Measurements from ENCODE around the gene JCAD.

The JCAD gene

DNA sequence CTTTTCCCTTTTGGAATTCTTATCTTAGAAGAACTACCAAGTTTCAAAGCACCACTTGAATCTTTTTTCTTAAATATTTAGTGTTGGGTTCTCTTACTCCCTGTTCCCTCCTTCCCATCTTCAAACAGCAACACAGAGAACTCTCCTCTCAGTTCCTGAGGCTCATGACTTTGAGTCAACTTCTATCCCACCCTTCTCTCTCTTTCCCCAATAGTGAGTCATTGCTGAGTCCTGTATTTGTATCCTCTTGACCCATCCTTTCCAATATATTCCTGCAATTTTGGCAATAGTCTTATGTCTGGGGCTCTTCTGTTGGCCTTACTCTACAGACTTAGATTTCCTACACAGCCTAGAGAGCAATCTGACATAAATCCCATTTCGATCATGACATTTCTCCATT, 20.8 kb upstream of the JCAD start:
- no peak for DNase-seq
- ATAC-seq: no peak
- Mint-ChIP-seq H3K27ac (no peak overlapping the region), H3K4me1 (no peaks in the 10 kb centered on the region), H3K9me3 (no peaks in the 10 kb centered on the region), H3K4me3 (no peak overlapping the region), H3K27me3 (peaks cover 42% of the 10 kb centered on the region)

DNA sequence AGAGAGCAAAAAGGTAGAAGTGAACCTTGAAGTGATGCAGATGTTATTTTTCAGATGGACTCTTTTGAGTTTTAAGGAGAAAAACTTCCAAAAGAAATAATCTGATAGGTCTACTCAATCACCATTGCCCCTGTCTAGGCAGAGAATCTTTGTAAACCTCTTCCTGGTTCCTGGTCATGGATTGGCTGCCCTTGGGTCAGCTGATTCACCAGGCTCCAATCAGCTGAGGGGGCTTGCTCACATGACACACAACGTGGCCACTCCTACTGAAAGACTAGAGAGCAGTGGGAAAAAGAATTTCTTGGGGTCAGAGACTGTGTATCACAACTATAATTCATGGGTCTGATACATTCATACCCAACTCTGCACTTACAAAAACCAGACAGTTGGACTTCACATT, 20.0 kb upstream of the JCAD start:
- Mint-ChIP-seq H3K4me3 (no peak overlapping the region), H3K27me3 (peaks cover 40% of the 10 kb centered on the region), H3K9me3 (no peaks in the 10 kb centered on the region), H3K4me1 (no peaks in the 10 kb centered on the region), H3K27ac (no peak overlapping the region)
- ATAC-seq: no peak
- DNase-seq: no peak

DNA sequence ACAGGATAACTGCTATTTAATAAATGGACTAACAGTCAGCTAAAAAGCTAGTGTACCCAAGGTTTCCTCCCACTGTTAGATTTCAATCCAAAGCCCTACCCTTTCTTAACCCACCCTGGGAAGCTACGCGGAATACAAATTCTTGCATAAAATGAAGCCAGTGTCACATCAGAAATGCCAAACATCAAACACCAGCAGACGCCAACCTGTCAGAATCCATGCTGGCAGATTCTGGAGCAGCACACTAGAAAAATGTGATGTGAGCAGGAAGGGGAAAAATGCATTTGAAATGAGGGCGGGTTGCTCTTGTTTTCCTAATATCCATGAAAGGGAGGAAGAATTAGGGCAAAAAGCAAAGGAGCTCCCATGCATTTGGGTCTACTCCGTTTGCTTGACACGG, 16.1 kb upstream of the JCAD start:
- Mint-ChIP-seq H3K9me3 (no peaks in the 10 kb centered on the region), H3K4me3 (no peak overlapping the region), H3K27ac (no peak overlapping the region), H3K4me1 (no peaks in the 10 kb centered on the region), H3K27me3 (peaks cover 27% of the 10 kb centered on the region)
- no peak for DNase-seq
- no peak for ATAC-seq

DNA sequence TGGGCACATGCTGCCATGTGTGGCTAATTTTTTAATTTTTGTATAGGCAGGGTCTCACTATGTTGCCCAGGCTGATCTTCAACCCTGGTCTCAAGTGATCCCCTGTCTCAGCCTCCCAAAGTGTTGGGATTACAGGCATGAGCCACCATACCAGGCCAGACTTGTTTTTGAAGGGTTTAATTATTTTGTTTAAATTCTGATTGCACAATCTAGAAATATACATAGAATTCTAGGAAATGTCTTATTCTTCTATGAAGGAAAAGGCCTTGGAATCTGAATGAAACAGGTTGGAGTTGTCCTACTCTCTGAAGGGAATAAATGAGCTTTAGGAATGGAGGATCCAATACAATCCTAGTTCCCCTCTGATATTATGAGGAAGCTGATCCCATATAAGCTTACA, 15.5 kb upstream of the JCAD start:
- no peaks in the 10 kb centered on the region for H3K4me1 Mint-ChIP-seq
- no peak overlapping the region for H3K4me3 Mint-ChIP-seq
- no peak for DNase-seq
- no peaks in the 10 kb centered on the region for H3K9me3 Mint-ChIP-seq
- no peak overlapping the region for H3K27ac Mint-ChIP-seq
- peaks cover 23% of the 10 kb centered on the region for H3K27me3 Mint-ChIP-seq
- ATAC-seq: no peak

DNA sequence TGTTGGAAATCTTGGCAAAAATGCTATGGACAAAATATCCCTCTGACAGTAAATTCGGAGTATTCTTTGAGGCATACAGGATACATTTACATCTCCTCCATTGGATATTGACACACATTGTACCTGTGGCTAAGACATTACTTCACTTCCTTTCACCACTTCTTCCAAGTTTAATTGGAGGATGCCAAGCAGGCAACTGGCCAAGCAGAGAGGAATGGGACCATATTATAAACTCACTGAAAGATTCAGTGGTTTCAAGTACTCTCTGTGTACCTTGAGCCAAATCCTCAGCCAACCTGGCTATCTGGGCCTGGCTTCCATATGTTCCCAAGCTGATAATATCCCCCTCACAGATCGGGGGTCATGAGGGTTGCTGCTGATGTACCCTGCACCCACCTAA, 14.7 kb upstream of the JCAD start:
- Mint-ChIP-seq H3K4me3 (no peak overlapping the region), H3K9me3 (no peaks in the 10 kb centered on the region), H3K27me3 (peaks cover 23% of the 10 kb centered on the region), H3K27ac (no peak overlapping the region), H3K4me1 (no peaks in the 10 kb centered on the region)
- no peak for DNase-seq
- no peak for ATAC-seq

DNA sequence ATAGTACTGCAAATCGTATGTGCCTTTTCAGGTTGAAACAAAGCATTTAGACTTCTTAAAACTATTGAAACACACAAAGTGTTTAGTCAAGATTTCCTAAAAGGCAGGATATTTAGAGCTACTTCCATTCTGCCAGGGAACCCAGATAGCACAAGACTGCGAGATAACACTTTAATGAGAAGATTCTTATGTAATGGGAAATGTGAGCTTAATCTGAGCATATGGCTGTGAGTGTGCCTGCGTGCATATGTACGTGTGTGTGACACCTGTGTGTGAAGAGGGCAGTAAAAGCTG, 14.3 kb upstream of the JCAD start:
- no peaks in the 10 kb centered on the region for H3K4me1 Mint-ChIP-seq
- peaks cover 23% of the 10 kb centered on the region for H3K27me3 Mint-ChIP-seq
- no peak overlapping the region for H3K27ac Mint-ChIP-seq
- DNase-seq (no peak), ATAC-seq (no peak)
- H3K4me3 Mint-ChIP-seq: no peak overlapping the region
- no peaks in the 10 kb centered on the region for H3K9me3 Mint-ChIP-seq

DNA sequence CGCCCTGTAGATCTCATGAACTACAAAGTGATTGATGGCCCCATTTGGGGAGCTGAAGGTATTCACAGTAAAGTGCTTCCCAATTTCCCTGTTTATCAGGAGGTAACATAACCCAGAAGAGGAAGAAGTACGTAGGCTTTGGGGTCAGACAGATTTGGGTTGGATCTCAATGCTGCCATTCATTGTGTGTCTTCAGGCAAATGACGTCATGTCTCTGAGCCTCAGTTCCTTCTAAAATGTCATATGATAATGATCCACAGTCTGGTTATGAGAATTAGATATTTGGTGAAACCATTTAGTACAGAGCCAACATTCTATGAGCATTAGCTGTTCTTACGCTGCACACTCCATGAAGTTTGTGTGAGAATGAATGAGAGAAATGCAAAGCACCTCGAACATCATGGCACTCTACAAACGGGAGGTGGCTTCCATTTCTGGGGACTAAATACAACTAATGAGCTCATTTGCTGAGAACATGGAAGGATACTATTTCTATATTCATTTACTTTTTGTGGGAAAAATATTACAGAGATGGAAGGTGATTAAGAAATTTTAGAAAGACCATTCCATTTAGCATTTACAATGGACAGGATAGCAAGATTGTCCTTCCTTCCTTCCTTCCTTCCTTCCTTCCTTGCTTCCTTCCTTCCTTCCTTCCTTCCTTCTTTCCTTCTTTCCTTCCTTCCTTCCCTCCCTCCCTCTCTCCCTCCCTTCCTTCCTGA, 13.8 kb upstream of the JCAD start:
- Mint-ChIP-seq H3K27me3 (peaks cover 18% of the 10 kb centered on the region), H3K4me1 (no peaks in the 10 kb centered on the region), H3K27ac (no peak overlapping the region), H3K9me3 (no peaks in the 10 kb centered on the region), H3K4me3 (no peak overlapping the region)
- ATAC-seq (no peak), DNase-seq (no peak)

DNA sequence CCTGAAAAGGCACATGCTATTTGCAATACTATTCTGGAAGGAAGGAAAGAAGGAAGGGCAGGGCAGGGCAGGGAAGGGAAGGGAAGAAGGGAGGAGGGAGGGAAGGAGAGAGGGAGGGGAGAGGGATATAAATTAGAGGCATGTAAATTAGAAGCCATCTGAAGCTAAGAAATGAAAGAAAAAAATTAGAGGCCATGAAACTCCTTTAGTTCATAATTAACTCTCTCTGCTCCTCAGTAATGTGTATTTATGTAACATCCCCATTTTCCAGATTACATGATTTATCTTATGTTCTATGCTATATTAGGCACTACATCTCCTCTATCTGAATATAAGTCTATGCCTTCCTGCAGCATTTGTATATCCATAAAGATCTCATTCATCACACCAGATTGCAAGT, 12.7 kb upstream of the JCAD start:
- no peak overlapping the region for H3K4me3 Mint-ChIP-seq
- no peak overlapping the region for H3K27ac Mint-ChIP-seq
- ATAC-seq (no peak), DNase-seq (no peak)
- H3K27me3 Mint-ChIP-seq: peaks cover 7% of the 10 kb centered on the region
- no peaks in the 10 kb centered on the region for H3K4me1 Mint-ChIP-seq
- no peaks in the 10 kb centered on the region for H3K9me3 Mint-ChIP-seq

DNA sequence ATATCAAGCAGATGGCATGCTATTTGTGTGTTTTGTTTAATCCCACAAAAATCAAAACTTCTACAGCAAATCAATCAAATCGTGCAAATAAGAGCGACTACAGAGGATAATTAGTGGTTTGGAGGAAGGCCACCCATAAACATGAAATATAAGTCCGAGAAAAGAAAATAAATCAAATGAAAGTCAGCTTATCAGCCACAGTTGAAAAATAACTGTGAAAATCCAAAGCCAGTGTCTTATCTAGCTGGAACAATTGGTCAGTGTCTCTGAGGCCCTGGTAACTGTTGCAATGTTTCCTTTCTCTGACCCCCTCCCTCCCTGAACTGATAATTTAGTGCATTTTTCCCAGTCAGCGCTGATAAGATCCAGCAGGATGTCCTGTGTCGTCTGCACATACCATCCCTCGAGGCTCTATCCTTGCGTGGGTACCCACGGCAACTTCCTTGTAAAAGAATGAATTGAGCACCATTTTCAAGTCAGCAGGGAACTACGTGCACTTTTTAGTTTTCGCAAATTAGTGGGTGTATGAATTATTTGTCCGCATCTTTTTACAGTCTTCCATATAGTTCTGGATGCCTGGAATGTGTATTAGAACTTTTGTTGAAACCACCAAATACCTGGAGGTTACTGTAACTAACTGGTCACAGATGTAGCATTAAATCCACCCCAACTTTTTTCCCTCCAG, 10.8 kb upstream of the JCAD start:
- ATAC-seq (no peak), DNase-seq (no peak)
- Mint-ChIP-seq H3K27me3 (peaks cover 21% of the 10 kb centered on the region), H3K9me3 (no peaks in the 10 kb centered on the region), H3K27ac (peak overlapping the region in 1 of 2 donors; percentile 33), H3K4me1 (no peaks in the 10 kb centered on the region), H3K4me3 (no peak overlapping the region)

DNA sequence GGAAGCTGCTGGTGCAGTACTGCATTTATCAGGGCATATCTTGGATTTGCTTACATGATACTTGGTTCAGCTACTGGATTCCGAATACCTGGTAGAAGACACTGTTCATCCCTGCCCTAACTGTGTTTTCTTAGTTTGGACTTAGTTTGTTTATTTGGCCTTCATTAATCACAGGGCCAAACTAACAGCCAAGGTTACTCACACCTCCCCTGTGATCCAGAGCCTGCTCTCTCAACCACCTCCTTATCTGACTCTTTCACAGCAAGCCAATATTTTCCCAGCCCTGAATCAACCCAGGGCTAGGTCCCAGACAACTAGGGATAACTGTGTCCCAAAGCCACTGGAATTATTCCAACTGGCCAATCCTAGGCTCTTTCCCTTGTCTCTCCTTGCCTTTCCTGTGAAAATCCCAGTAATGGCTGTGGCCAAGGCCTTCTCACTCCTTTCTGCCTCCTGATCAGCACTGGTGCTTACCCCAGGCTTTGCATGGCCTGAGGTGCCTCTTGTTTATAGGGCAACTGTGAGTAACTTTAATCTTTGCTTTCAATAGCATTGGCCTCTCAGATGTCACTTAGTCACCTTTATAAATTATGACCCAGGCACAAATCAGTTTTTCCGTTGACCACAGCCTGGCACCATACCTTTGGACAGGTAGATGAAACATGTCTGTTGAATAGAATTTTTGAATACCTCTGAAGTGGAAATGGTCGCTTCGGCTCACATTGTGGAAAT, 9.3 kb upstream of the JCAD start:
- DNase-seq: no peak
- Mint-ChIP-seq H3K27me3 (peaks cover 17% of the 10 kb centered on the region), H3K9me3 (no peaks in the 10 kb centered on the region), H3K4me1 (no peaks in the 10 kb centered on the region), H3K4me3 (no peak overlapping the region), H3K27ac (peak overlapping the region; percentile 4 to 39)
- no peak for ATAC-seq

DNA sequence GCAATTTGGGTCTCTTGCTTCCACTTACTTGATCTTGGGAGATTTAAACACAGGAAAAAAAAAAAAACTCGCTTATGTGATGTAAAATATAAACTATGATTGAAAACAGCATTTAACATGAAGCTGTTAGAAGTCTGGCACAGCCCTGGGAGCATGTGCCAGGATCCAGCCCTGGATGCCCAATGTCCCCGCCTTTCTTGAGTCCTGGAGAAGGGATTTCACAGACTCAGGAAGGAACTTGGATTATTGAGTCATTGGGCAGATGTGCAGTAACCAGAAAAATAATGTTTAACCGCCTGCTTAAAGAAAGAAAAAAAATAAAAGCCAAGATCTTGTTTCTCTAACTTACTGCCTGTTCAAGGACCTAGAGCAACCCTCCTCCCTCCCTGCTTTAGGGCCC, 3.7 kb upstream of the JCAD start:
- Mint-ChIP-seq H3K9me3 (no peaks in the 10 kb centered on the region), H3K4me3 (no peak overlapping the region), H3K27ac (no peak overlapping the region), H3K4me1 (peaks cover 8% of the 10 kb centered on the region), H3K27me3 (peaks cover 69% of the 10 kb centered on the region)
- no peak for DNase-seq
- no peak for ATAC-seq

DNA sequence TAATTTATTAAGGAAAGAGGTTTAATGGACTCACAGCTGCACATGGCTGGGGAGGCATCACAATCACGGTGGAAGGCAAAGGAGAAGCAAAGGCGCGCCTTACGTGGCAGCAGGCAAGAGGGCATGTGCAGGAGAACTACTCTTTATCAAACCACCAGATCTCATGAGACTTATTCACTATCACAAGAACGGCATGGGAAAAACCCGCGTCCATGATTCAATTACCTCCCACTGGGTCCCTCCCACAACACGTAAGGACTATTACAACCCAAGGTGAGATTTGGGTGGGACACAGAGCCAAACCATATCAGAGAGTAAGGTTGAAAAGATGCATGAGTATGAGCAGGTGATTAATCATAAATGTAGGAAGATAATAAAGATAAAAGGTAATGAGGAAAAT, 3.2 kb upstream of the JCAD start:
- Mint-ChIP-seq H3K4me1 (peaks cover 8% of the 10 kb centered on the region), H3K27ac (no peak overlapping the region), H3K27me3 (peaks cover 74% of the 10 kb centered on the region), H3K4me3 (no peak overlapping the region), H3K9me3 (no peaks in the 10 kb centered on the region)
- no peak for ATAC-seq
- DNase-seq: no peak

DNA sequence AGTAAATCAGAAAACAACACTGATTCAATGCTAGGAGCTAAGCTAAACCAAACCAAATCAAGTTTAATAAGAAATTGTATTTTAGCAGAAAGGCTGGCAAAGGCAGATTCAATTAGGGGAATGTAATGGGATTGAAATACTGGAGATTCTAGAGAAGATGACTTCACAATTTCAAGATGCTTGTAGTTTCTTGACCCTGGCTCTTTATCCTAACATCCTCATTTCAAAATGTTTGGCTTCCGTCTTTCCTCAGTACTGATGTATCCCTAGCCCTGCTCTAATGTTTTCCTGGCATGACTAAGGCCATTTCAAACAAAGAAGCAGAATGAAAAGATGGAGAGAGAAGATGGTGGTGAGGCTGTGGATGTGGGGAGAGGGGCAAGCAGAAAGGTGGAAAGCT, 2.7 kb upstream of the JCAD start:
- H3K4me1 Mint-ChIP-seq: peaks cover 8% of the 10 kb centered on the region
- peak overlapping the region in 1 of 2 donors; percentile 2 for H3K27ac Mint-ChIP-seq
- peaks cover 79% of the 10 kb centered on the region for H3K27me3 Mint-ChIP-seq
- no peaks in the 10 kb centered on the region for H3K9me3 Mint-ChIP-seq
- ATAC-seq (no peak), DNase-seq (no peak)
- no peak overlapping the region for H3K4me3 Mint-ChIP-seq

DNA sequence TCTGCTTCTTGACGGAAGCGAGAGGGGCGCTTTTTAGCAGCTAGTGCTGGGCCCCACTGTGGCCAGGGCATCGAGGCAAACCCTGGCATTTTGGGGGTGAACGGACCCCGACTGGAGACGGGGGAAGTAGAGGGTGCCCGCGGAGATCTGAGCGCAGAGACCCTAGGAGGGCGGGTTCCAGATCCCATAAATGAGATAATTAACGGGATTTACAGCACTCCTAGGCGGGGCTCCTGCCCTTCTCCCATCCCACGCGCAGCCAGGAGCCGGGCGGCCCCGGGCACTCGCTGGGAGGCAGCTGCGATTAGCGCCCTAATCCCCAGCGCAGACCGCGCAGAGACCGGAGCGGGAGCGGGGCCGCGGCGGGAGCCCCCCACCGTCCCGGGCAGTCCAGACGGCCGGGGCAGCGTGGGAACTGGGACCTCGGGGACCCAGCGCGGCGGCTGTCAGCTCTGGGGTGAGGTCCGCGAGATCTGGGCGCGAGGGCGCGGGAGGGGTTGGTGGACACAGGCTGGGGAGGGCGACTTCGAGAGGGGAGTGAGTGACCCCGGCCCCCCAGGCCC, 735 bp downstream of the JCAD start:
- ATAC-seq (peak; percentile 63), DNase-seq (no peak)
- peaks cover 8% of the 10 kb centered on the region for H3K4me1 Mint-ChIP-seq
- peak overlapping the region; percentile 17 to 61 for H3K4me3 Mint-ChIP-seq
- H3K27ac Mint-ChIP-seq: no peak overlapping the region
- H3K27me3 Mint-ChIP-seq: peaks cover 81% of the 10 kb centered on the region
- H3K9me3 Mint-ChIP-seq: no peaks in the 10 kb centered on the region

DNA sequence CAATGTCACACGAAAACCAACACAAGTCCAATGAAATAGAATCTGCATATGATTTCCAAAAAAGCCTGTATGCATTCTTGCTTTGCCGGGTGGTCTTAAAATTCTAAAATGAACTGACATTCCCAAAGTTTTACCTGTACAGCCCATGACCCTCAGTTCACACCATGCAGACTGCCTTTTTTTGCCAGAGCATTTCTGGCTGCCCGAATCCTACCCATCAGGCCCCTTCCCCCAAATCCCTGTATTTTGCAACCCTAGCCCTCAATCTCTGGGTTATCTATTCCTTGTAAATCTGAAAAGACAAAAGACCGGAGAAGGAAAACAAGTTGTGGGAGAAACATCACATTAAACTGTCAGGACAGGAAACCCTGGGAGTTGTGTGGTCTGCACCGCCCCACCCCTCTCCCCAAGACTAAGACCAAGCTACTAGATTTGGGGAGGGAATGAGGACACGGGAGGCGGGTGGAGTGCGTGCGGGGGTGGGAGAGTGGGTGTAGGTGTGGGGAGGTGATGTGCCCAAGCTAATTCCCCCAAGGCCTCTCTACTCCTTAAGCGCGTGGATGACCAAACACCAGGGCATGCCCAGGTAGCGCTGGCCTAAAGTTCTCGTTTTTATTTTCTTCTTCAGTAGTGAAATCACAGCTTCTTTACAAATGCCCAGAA, 1.4 kb downstream of the JCAD start:
- DNase-seq (no peak), ATAC-seq (no peak)
- no peak overlapping the region for H3K27ac Mint-ChIP-seq
- peak overlapping the region; percentile 17 to 61 for H3K4me3 Mint-ChIP-seq
- no peaks in the 10 kb centered on the region for H3K9me3 Mint-ChIP-seq
- peaks cover 75% of the 10 kb centered on the region for H3K27me3 Mint-ChIP-seq
- H3K4me1 Mint-ChIP-seq: peaks cover 8% of the 10 kb centered on the region

DNA sequence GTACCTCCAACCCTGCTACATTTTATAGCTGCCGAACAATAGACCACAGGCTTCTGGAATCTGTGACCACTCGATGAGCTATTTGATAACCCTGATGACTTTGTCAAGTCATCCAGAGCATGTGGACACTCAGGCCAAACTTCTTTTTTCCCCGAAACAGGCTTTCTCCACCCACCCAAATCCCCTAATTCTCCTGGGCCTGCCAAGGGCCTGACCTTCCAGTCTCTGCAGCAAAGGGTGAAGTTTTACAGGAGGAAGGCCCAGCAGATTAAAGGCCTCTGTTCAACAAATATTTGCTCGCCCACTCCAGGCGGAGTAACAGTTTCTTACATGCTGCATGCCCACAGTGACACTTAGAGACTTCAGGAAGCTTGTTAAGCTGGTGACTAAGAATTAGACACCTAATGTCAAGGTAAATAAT, 2.0 kb downstream of the JCAD start:
- Mint-ChIP-seq H3K27ac (no peak overlapping the region), H3K4me3 (no peak overlapping the region), H3K9me3 (no peaks in the 10 kb centered on the region), H3K4me1 (peaks cover 8% of the 10 kb centered on the region), H3K27me3 (peaks cover 72% of the 10 kb centered on the region)
- ATAC-seq (no peak), DNase-seq (no peak)

Measured in stimulated activated naive CD8-positive, alpha-beta T cell treated with anti-CD3 and anti-CD28 coated beads, Interleukin-15, amount 100 ng/mL, for 72 hours (primary cell).